ENCODE data around the gene CFAP210.
"Not testable (repeated sequence)": the region's sequence is repeated elsewhere in the genome, so short reads cannot be mapped to it uniquely, and the experiment has no call there.

The CFAP210 gene

GRCh38 chr2:169711751-169712509 lies 17.7 kb upstream of the CFAP210 start:
- DNase-seq = no peak

GRCh38 chr2:169709981-169710380 lies 15.8 kb upstream of the CFAP210 start:
- no peak for DNase-seq

DNA sequence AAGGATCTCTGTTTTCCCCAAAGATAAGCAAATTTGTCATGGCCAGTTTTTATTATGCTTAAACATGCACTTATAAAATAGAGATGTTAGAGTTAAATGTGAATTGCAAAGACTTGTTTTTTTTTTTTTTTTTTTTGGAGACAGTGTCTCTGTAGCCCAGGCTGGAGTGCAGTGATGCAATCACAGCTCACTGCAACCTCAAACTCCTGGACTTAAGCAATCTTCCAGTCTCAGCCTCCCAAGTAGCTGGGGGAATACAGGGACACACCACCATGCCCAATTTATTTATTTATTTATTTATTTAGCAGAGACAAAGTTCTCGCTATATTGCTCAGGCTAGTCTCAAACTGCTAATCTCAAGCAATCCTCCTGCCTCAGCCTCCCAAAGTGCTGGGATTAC lies 15.1 kb upstream of the CFAP210 start:
- DNase-seq = no peak

- no peak for DNase-seq
Measured at GRCh38 chr2:169707626-169708025, 13.4 kb upstream of the CFAP210 start.

- no peak for DNase-seq
Measured at GRCh38 chr2:169705927-169706326, 11.7 kb upstream of the CFAP210 start.

DNA sequence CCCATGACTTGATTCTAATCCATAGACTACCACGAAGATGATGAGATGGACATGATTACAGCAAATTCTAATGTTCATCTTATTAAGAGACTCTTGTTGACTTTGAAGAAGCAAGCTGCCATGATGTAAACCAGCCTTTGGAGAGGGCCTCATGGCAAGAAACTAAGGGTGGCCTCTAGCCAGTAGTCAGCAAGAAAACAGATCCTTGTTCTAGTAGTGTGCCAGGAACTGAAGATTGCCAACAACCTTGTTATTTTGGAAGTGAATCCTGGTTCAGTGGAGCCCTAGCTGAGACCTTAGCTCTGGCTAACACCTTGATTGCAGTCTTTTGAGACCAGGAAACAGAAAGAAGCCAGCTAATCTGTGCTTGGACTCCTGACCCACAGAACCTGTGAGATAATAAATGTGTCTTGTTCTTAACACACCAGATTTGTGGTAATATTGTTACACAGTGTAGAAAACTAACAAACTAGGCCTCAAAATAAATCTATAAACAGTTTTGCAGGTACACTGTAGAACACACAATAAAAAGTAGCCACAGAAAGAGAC lies 10.0 kb upstream of the CFAP210 start:
- DNase-seq = no peak

GRCh38 chr2:169702996-169703395 lies 8.8 kb upstream of the CFAP210 start:
- DNase-seq = no peak

DNA sequence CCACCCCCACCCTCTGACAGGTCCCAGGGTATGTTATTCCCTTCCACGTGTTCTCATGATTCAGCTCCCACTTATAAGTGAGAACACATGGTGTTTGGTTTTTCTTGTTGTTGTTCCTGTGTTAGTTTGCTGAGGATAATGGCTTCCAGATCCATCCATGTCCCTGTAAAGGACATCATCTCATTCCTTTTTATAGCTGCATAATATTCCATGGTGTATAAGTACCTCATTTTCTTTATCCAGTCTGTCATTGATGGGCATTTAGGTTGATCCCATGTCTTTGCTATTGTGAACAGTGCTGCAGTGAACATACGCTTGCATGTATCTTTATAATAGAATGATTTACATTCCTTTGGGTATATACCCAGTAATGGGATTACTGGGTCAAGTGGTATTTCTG lies 5.0 kb upstream of the CFAP210 start:
- DNase-seq = not testable (repeated sequence)

DNA sequence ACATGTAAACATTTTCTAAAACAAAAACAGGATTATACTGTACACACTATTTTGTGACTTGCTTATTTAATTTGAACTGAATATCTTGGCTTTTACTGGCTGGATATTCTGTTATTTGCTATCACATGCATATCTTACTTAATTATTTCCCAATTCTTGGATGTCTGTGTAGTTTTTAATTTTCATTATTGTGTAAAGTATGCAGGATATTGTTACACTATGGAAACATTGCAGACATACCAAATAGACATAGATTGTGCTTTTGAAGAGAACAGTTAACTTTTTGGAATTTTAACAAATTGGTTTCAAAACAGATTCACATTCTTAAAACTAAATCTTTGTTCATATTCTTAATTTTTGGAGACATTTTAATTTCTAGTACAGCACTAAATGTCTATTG lies 2.2 kb upstream of the CFAP210 start:
- DNase-seq = no peak

DNA sequence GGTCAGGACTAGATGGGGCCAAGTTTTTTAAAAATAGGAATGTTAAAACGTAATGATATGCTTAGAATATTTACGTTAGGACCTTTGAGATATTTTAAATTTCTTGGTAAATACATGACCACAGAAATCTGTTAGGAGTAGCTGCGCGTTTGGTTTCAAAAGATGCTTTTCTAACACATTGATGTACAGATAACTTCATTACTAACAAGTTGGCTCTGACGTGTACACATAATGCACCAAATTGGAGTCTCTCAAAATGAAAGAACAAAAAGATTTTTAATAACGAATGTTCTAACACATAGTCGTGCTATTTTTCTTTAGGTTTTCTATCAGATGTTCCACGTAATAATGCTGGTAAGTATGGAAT lies 672 bp upstream of the CFAP210 start:
- no peak for DNase-seq

- DNase-seq = peak; percentile 30 to 51
Measured at GRCh38 chr2:169693360-169693759, 845 bp downstream of the CFAP210 start.

DNA sequence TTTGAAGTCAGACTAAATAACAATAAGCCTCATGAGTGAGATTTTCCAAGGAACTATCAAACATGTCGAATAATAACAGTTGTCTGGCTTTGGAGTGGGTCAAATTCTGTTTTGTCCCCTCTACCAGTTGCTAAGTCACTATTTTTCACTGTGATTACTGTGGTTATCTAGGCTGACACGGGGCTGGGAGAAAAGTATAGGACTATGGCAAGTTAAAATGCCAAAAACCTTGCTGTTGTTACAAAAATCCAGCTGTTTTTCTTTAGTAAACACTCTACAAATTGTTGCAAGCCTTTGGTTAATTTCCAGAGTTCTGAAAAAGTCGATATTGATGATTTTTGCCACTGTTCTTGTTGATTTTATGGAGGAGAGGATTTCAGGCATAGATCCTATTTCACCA lies 1.5 kb downstream of the CFAP210 start:
- no peak for DNase-seq

DNA sequence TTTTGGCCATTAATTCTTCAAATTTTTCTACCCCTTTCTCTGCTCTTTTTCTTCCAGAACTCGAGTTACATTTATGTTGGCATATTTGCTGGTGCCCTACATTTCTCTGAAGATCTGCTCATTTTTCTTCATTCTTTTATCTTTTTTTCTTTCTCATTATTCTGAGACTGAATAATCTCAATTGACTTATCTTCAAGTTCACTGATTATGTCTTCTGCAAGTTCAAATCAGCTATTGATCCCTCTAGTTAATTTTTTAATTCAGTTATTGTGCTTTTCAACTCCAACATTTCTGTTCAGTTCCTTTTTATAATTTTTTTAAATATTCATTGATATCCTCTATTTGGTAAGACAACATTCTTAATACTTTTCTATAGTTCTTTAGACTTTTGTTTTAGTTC lies 3.2 kb downstream of the CFAP210 start:
- DNase-seq = no peak

DNA sequence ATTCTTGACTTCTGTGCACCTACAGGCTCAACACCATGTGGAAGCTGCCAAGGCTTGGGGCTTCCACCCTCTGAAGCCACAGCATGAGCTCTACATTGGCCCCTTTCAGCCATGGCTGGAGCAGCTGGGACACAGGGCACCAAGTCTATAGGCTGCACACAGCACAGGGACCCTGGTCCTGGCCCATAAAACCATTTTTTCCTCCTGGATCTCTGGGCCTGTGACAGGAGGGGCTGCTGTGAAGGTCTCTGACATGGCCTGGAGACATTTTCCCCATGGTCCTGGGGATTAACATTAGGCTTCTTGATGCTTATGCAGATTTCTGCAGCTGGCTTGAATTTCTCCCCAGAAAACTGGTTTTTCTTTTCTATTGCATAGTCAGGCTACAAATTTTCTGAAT lies 6.3 kb downstream of the CFAP210 start:
- DNase-seq = not testable (repeated sequence)

- DNase-seq = not testable (repeated sequence)
Measured at GRCh38 chr2:169686825-169687224, 7.4 kb downstream of the CFAP210 start.

GRCh38 chr2:169684712-169685111 lies 9.5 kb downstream of the CFAP210 start:
- DNase-seq = not testable (repeated sequence)

GRCh38 chr2:169684135-169684565 lies 10.1 kb downstream of the CFAP210 start:
- DNase-seq = no peak

GRCh38 chr2:169683425-169684134 lies 10.6 kb downstream of the CFAP210 start:
- DNase-seq = no peak

- peak in 1 of 2 donors; percentile 19 for DNase-seq
Measured at GRCh38 chr2:169683054-169683424, 11.2 kb downstream of the CFAP210 start.

DNA sequence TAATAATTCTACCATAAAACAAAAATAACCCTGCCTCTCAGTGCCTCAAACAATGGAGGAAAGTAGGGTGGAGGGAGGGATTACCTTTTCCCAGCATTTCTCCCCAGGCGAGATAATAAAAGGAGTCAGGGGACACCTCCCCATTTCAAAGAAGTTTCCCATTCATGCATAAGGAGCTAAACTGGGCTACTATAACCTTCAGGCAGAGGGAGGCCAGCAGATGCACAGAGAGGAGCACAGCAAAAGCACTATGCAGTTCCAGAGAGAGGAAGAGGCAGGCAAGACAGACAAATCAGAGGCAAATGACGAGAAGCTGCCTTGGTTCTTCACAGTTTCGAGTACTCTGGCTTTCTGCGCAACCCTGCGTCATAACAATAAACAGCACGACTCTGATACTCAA lies 17.4 kb downstream of the CFAP210 start:
- DNase-seq = no peak

DNA sequence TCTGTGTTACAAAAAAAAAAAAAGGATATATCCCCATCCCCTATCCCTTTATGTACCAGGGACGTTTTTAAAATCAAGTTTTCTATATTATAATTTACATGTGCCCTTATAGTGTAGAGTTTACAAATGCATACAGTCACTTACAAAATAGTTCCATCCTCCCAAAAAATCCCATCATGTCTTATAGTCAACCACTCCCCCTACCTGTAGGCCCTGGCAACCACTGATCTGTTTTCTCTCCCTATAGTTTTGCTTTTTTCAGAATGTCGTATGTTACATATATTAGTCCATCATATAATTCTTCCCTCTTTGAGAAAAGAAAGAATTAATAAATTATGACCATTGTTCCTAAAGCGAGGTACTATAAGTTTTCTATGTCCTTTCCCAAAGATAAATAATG lies 17.8 kb downstream of the CFAP210 start:
- no peak for DNase-seq

GRCh38 chr2:169673921-169674320 lies 20.3 kb downstream of the CFAP210 start:
- DNase-seq = no peak

- no peak for DNase-seq
Measured at GRCh38 chr2:169673106-169673505, 21.1 kb downstream of the CFAP210 start.

DNA sequence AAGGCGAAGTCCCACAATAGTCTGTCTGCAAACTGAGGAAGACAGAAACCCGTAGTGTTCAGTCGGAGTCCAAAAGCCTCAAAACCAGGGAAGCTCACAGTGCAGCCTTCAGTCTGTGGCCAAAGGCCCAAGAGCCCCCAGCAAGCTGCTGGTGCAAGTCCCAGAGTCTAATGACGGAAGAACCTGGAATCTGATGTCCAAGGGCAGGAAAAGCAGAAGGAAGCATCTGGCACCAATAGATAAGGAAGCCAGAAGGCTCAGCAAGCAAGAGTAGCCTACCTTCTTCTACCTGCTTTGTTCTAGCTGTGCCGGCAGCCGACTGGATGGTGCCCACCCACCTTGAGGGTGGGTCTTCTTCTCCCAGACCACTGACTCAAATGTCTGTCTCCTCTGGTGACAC lies 21.8 kb downstream of the CFAP210 start:
- no peak for DNase-seq
